ENCODE results near the gene CHST14. TPM values are rescaled to one million over a fixed set of nuclear protein-coding genes. Genes with fewer than 3 reads are reported as not detected.

CHST14 gene
- total RNA-seq, 1 donor from 2014 or later = 25.7 TPM

DNA sequence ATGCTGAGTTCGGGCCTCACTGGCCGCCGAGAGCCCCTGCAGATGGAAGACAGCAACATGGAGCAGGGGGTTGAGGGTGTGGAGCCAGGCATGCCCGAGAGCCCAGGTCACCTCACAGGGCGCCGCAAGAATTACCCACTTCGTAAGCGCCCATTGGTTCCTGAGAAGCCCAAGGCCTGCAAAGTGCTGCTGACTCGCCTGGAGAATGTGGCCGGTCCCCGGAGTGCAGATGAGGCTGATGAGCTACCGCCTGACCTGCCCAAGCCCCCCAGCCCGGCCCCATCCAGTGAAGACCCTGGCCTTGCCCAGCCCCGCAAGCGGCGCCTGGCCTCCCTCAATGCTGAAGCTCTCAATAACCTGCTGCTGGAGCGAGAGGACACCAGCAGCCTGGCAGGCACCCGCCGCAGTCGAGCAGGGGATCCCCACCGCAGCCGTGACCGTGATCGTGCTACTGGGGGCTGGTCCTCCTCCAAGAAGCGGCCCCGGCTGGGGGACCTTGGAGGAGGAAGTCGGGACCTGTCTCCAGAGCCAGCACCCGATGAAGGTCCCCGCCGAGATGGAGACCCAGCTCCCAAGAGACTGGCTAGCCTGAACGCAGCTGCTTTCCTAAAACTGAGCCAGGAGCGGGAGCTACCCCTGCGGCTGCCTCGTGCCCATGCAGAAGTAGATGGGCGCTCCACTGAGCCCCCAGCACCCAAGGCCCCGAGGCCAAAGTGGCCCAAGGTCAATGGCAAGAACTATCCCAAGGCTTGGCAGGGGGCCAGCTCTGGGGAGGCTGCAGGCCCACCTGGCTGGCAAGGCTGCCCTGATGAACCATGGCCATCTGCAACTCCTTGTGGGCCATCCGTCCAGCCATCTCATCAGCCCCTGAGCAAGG is 12.1 kb upstream of the CHST14 start:
- Mint-ChIP-seq H3K9me3 (ENCODE audit: unreplicated experiment) (peaks cover 2% of the 10 kb centered on the region), H3K4me1 (ENCODE audit: low read depth, unreplicated experiment) (peaks cover 35% of the 10 kb centered on the region), H3K4me3 (ENCODE audit: unreplicated experiment) (no peak overlapping the region), H3K36me3 (ENCODE audit: low read depth, unreplicated experiment) (peaks cover 6% of the 10 kb centered on the region), H3K27me3 (ENCODE audit: low read depth, unreplicated experiment) (no peaks in the 10 kb centered on the region), H3K27ac (ENCODE audit: unreplicated experiment) (no peak overlapping the region)
- Histone ChIP-seq H3K79me2 (ENCODE audit: insufficient read depth, low read length) (peaks cover 54% of the 10 kb centered on the region), H2AFZ (ENCODE audit: low read depth, low read length) (no peak overlapping the region), H3K9me3 (ENCODE audit: insufficient read depth, low read depth, low read length) (no peaks in the 10 kb centered on the region), H3K4me3 (ENCODE audit: insufficient read depth, low read depth, low read length) (no peak overlapping the region), H4K20me1 (ENCODE audit: insufficient read depth, low read length) (peaks cover 90% of the 10 kb centered on the region), H3K27ac (ENCODE audit: low read depth, low read length) (no peak overlapping the region), H3K9ac (ENCODE audit: low read length) (no peak overlapping the region), H3K4me1 (ENCODE audit: insufficient read depth, low read length) (peaks cover 12% of the 10 kb centered on the region), H3K36me3 (ENCODE audit: insufficient read depth, low read length) (peaks cover 5% of the 10 kb centered on the region), H3K27me3 (ENCODE audit: insufficient read depth, low read length) (no peaks in the 10 kb centered on the region), H3K4me2 (ENCODE audit: low read length) (no peak overlapping the region)
- DNase-seq (ENCODE audit: low read depth) (no peak), FAIRE-seq (no peak)
- TF ChIP-seq CTCF (IDR thresholded peaks at IDR 0.05; ENCODE audit: insufficient read depth, low read depth, low read length) (no peak), EZH2 (IDR thresholded peaks at IDR 0.05; ENCODE audit: insufficient read depth, low read length) (no peak)

DNA sequence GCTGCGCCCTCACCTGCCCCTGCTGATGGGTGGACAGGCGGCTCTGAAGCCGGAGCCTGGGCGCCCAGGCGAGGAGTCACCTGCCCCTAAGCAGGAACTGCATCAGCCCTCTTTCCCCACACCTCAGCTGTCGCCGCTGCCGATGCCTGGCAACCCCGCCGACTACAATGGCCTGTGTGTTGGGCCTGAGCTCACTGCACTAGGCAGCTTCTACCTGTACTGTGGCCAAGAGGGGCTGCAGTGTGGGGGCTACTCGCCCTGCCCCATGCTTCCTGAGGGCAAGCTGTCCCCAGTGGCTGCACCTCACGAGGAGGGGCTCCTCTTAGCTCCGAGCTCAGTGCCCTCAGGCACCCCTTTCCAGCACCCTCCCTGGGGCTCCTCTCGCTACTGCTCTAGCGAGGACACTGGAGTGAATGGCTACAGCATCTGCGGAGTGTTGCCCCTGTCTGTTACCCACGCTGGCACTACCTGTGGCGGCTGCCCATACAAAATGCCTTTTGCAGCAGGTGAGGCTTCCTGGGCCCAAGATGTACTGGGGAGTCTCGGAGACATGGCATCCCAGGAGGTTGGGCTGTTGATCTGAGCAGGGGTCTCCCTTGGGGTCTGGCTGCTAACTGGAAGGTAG is 11.3 kb upstream of the CHST14 start:
- Histone ChIP-seq H3K4me1 (ENCODE audit: insufficient read depth, low read length) (peaks cover 12% of the 10 kb centered on the region), H3K36me3 (ENCODE audit: insufficient read depth, low read length) (peaks cover 10% of the 10 kb centered on the region), H3K9ac (ENCODE audit: low read length) (no peak overlapping the region), H3K4me3 (ENCODE audit: insufficient read depth, low read depth, low read length) (no peak overlapping the region), H3K9me3 (ENCODE audit: insufficient read depth, low read depth, low read length) (no peaks in the 10 kb centered on the region), H2AFZ (ENCODE audit: low read depth, low read length) (no peak overlapping the region), H3K79me2 (ENCODE audit: insufficient read depth, low read length) (peaks cover 46% of the 10 kb centered on the region), H3K4me2 (ENCODE audit: low read length) (no peak overlapping the region), H4K20me1 (ENCODE audit: insufficient read depth, low read length) (peaks cover 90% of the 10 kb centered on the region), H3K27me3 (ENCODE audit: insufficient read depth, low read length) (no peaks in the 10 kb centered on the region), H3K27ac (ENCODE audit: low read depth, low read length) (no peak overlapping the region)
- Mint-ChIP-seq H3K9me3 (ENCODE audit: unreplicated experiment) (peaks cover 2% of the 10 kb centered on the region), H3K4me1 (ENCODE audit: low read depth, unreplicated experiment) (peaks cover 29% of the 10 kb centered on the region), H3K36me3 (ENCODE audit: low read depth, unreplicated experiment) (peaks cover 6% of the 10 kb centered on the region), H3K27ac (ENCODE audit: unreplicated experiment) (no peak overlapping the region), H3K27me3 (ENCODE audit: low read depth, unreplicated experiment) (no peaks in the 10 kb centered on the region), H3K4me3 (ENCODE audit: unreplicated experiment) (no peak overlapping the region)
- DNase-seq (ENCODE audit: low read depth) (no peak), FAIRE-seq (no peak)
- TF ChIP-seq EZH2 (IDR thresholded peaks at IDR 0.05; ENCODE audit: insufficient read depth, low read length) (no peak), CTCF (IDR thresholded peaks at IDR 0.05; ENCODE audit: insufficient read depth, low read depth, low read length) (no peak)
